GM19467 (cell line): ENCODE data around the gene ANKDD1B.
A peak's percentile ranks its signal among the peaks of the same experiment; 100 is the strongest.

Experiments
- ATAC-seq: cut with Tn5 transposase; IDR thresholded peaks from one replicate; pipeline ENCODE4 v1.9.1; 2021; ENCODE audit warnings: mild to moderate bottlenecking, moderate library complexity; ENCODE audit not compliant: unreplicated experiment

The ANKDD1B gene

GRCh38 chr5:75659791-75660450 lies 48.7 kb downstream of the ANKDD1B start:
- ATAC-seq: no peak

DNA sequence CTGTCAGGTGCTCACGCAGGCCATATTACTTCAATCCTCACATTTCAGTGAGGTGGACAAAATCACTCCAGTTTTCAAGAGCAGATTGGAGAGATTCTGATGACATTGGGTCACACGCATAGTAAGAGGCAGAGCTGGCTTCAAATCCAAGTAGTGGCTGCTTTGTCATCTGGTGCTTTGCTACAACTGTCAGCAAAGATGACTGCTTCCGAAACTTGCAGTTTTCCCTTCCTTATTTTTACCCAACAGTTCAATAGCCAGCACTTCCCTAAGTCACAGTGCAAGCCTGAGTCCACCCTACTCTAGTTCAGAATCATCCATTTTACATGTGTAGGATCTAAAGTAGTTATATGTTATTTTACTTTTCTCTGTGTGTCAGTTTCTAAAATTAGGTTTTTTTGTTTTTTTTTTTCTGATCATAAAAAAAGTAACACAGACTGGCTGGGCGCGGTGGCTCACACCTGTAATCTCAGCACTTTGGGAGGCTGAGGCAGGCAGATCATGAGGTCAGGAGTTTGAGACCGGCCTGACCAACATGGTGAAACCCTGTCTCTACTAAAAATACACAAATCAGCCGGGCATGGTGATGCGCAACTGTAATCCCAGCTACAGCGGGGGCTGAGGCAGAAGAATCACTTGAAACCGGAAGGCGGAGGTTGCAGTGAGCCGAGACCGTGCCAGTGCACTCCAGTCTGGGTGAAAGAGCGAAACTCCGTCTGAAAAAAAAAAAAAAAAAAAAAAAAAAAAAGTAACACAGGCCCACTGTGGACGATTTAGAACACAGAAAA lies 49.6 kb downstream of the ANKDD1B start:
- no peak for ATAC-seq

- no peak for ATAC-seq
Observed at GRCh38 chr5:75662061-75662460, 50.8 kb downstream of the ANKDD1B start.

- ATAC-seq: no peak
Observed at GRCh38 chr5:75663579-75664284, 52.5 kb downstream of the ANKDD1B start.

- no peak for ATAC-seq
Observed at GRCh38 chr5:75664979-75665378, 53.7 kb downstream of the ANKDD1B start.

- no peak for ATAC-seq
Observed at GRCh38 chr5:75666801-75667200, 55.5 kb downstream of the ANKDD1B start.

DNA sequence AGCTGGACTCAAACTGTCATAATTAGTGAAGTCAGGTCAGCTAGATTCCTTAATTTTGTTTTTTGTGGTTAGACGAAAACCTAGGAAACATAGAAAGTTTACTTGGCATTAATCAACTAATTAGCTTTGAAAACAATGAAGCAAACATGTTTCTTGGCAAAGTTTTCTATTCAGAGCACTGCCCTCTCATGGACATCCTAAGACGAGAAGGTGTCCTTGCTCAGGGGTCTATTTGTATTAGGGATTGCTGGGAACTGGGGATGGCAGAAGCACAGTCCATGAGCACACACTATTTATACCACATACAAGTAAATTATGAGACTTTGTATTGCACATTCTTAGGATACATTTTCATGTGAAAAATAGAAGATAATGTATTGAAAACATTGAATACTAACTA lies 56.3 kb downstream of the ANKDD1B start:
- no peak for ATAC-seq

- no peak for ATAC-seq
Observed at GRCh38 chr5:75668445-75668844, 57.2 kb downstream of the ANKDD1B start.

- peak; percentile 86 for ATAC-seq
Observed at GRCh38 chr5:75668977-75669689, 57.9 kb downstream of the ANKDD1B start.

DNA sequence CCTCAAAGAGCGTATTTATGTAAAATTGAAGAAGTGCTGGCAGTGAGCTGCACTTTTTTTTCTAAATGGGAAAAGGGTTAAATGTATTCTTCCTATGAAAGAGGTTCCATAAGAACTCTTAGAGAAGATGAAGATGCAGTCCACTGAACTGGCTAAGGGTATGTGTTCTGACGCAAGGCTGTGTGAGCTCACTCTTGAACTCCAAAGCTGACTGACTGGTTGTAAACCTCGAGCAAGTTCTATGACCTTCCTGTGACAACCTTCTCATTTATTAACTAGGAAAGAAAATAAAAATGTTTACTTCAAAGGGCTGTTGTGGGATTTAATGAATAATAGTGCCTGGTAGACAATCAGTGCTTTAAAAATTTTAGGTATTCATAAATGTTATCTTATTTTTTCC lies 59.3 kb downstream of the ANKDD1B start:
- no peak for ATAC-seq

DNA sequence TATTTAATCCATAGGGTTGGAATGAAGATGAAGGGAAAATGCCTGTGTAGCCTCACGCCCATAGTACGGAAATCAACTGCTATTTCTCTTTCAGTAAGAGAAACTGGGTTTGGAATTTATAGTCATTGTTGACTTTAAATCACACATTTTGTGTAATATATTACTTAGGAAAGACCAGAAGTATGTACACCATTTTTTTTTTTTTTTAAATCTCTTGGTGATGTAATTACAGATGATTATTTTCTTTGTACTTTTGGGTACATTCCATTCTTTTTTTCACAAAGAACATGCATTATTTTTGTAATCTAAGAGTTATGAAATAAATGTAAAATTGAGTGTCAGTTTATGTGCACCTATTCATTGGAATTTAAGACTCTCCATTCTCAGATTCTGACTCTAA lies 60.3 kb downstream of the ANKDD1B start:
- ATAC-seq: no peak

DNA sequence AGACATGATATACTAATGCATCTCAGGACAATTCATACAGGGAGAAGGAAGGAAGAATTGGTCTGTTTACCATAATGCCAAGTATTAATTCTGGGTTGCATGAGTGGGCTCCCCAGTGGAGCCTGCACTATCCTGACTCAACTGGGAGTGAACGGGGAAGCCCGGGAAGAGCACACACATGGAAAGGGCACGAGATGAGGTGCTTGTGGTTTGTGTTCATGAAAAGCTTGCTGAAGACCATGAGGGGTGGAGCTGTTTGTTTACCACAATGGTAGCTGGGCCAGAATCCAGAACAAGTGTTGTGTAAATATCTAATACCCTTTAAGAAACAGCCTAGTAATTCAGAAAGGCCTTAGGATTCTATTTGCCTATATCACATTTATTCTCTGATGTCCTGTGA lies 61.4 kb downstream of the ANKDD1B start:
- ATAC-seq: no peak

DNA sequence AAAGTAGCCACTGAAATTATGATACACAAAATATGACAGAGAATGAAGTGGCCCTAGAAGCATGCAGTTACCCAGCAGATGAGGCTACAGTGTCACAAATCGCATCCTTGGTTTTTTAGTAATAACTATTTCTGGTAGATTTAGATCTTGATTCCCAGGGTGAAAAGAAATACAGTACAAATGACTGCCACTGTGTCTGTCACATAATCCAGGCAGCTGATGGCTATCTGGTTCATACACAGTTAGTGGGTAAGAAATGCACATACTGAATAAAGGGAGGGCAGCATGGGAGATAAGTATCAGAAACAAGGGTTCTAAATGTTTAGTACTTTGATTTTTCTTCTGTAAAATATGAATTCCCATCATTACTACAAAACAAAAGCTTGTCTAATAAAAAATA lies 64.5 kb downstream of the ANKDD1B start:
- no peak for ATAC-seq

DNA sequence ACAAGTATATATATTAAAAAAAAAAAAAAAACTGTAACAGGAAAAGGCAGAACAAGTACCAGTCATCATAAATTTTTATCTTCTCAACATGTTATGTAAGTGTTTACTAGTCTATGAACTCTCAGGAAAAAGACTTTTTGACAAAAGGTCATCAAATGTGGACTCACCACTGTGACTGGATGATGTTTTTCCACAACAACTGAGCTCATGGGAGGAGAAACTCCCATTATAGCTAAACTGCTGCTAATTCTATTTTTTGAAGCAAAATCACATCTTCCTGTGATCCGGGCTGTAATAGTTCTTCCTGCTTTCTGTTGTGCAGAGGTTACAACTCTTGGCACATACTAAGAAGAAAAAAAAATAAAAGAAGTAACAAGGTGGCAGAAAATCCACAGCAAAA lies 66.4 kb downstream of the ANKDD1B start:
- no peak for ATAC-seq

DNA sequence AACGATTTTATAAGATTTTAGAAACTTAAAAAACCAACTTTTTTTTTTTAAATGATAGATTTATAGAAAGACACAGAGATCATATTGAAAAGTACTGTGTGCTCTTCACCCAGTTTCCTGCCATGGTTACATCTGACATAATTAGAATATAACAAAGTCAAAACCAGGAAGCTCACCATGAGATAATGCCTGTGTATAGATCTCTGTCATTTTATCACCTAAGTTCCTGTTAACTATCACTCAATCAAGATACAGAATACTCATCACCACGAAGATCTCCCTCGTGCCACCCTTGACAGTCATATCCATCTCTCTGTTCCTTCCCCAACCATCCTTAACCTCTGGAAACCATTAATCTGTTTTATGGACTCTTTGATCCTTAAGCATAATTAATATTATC lies 66.9 kb downstream of the ANKDD1B start:
- no peak for ATAC-seq

DNA sequence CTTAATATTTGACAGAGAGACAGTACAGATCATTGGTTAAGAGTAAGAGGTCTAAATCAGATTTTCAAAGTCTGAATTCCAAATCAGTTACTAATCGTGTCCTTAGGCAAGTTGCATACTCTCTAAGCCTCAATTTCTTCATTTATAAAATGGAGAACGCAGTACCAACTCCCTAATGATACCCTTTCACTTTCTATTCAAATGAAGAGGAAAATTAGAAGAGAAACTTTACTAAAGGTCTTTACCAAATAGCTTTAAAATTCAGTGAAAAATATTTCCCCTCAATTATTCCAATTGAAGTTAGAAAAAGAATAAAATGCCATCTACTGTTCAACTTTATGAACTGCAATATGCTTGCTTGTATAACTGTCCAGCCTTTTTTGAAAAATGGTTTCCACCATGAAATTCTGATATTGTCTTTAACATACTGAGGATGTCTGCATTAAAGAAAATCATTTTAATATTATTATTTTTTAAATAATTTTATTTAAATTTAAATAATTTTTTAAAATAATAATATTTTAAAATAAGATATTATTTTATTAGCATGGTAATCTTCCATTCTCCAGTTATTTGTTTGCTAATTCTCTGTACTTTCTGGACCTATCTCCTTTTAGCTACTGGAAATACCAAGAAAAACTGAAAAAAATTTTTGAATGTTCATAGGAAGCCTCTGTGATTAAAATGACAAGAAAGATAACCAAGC lies 70.0 kb downstream of the ANKDD1B start:
- no peak for ATAC-seq

DNA sequence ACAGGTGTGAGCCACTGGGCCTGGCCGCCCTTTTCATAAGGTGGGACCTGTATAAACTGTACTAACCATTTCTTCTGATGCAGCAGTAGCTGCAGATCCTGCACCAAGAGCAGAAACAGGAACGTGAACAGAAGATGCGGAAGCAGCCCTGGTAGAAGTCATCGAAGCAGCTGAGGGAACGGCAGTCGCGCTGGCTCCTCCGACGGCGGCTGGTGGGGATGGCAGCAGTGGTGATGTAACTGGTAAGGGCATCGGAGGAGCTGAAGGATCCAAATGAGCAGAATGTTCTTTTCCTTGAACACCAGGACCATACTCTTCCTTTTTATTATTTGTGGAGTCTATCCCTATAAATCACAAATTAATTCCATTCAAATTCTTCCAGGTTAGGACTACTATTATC lies 73.9 kb downstream of the ANKDD1B start:
- ATAC-seq: no peak

DNA sequence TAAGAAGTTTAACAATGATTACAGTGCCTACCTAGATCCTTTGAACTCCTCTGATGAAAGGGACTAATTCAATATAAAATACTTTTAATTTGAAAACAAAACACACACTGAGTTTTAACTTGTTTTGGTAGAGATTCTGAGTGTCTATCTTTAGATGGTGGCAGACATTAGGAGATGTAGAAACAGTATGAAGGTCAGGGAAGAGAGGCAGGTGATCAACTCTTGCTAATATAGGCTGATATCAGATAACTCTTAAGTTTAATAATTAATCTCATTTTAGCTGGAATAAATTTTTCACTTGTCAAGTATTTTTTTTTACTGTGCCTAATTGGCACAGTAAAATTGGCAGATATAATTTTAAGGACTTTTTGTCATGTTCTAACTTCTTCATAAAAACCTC lies 75.2 kb downstream of the ANKDD1B start:
- no peak for ATAC-seq

DNA sequence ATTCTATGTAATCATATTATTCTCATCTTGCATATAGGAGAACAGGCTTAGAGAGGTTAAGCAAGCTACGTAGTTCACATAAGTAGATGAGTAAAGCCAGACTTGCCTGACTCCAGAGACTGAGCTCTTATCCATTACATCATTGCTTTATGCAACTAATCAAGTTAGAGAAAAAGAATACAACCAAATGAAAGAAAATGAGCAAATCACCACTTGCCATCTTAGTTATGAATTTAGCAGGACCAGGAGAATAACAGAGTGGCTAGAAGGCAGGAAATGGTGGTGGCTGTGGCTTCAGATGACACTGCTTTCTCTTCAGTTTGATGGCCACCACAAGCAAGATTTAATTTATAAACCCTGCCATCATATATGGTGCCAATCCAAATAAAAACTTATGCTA lies 79.4 kb downstream of the ANKDD1B start:
- no peak for ATAC-seq

DNA sequence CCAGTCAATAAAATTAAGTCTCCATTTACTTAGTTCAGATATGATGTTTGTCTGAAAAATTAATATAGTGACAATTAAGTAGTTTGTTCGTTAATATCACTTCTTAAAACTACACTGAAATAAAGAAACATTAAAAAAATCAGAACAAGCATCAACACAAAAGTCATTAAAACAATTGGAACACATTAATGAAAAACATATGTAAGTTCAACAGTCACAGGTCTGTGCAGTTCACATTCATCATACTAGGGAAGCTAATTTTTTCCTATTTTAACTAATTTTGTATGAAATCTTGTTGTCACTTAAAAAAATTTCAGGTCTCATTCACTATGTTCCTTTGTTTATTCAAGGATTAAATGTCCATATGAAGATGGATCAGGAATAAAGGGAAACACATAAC lies 83.5 kb downstream of the ANKDD1B start:
- ATAC-seq: no peak
